GM12891 (cell line): Measurements from ENCODE around the gene PLCB1.

ENCODE experiments used
- PAX5 ChIP-seq: IDR thresholded peaks from 2 replicates; pipeline ENCODE4 v1.6.1; 2011; ENCODE audit warnings: low read length, moderate library complexity, mild to moderate bottlenecking; ENCODE audit not compliant: insufficient read depth, severe bottlenecking
- POLR2A ChIP-seq: IDR thresholded peaks from 2 replicates; pipeline ENCODE4 v1.6.1; 2011; ENCODE audit warnings: low read depth, low read length, control low read depth
- POLR2AphosphoS5 ChIP-seq: IDR thresholded peaks from 2 replicates; pipeline ENCODE4 v1.6.1; 2011; ENCODE audit warnings: low read depth, low read length, control low read depth
- POU2F2 ChIP-seq: IDR thresholded peaks from 2 replicates; pipeline ENCODE4 v1.6.1; 2011; ENCODE audit warnings: low read depth, mild to moderate bottlenecking, control low read depth, low read length, moderate library complexity
- SPI1 ChIP-seq: IDR thresholded peaks from 2 replicates; pipeline ENCODE4 v1.6.1; 2011; ENCODE audit warnings: low read depth, low read length, control low read depth
- TAF1 ChIP-seq: IDR thresholded peaks from 2 replicates; pipeline ENCODE4 v1.6.1; 2011; ENCODE audit warnings: low read depth, low read length, control low read depth

GRCh38 chr20:8808202-8808535 lies 676.1 kb downstream of the PLCB1 start:
- TF ChIP-seq POLR2AphosphoS5, result no peak
- TF ChIP-seq POU2F2, result no peak
- no peak for TF ChIP-seq POLR2A
- no peak for TF ChIP-seq TAF1
- no peak for TF ChIP-seq SPI1
- no peak for TF ChIP-seq PAX5
